Measurements from ENCODE around the gene EPB41L4A.

The EPB41L4A gene

GRCh38 chr5:112247960-112248359, 171.1 kb downstream of the EPB41L4A start:
- no peaks in the 10 kb centered on the region for H3K9me3 ChIP-seq (ENCODE audit: control insufficient read depth, low read length)
- no peak overlapping the region for H3K4me3 ChIP-seq (ENCODE audit: insufficient read depth in 1 of 2, low read depth in 1 of 2, low read length in 2 of 2)
- no peak overlapping the region for H4K8ac ChIP-seq (ENCODE audit: low read length)
- no peak overlapping the region for H2AK5ac ChIP-seq (ENCODE audit: low read length, severe bottlenecking)
- no peak overlapping the region for H2BK5ac ChIP-seq (ENCODE audit: low read depth, low read length, poor library complexity, severe bottlenecking)
- H3K23ac ChIP-seq (ENCODE audit: low read length in 2 of 2) = no peak overlapping the region
- H4K91ac ChIP-seq (ENCODE audit: low read length) = no peak overlapping the region
- H3K14ac ChIP-seq (ENCODE audit: low read length in 2 of 2) = no peak overlapping the region
- no peak overlapping the region for H2BK120ac ChIP-seq (ENCODE audit: low read depth, low read length)
- H2BK15ac ChIP-seq (ENCODE audit: low read depth, poor library complexity, severe bottlenecking) = no peak overlapping the region
- H3K27ac ChIP-seq (ENCODE audit: low read length, poor library complexity, severe bottlenecking) = no peak overlapping the region
- H3K4me1 ChIP-seq (ENCODE audit: control insufficient read depth, insufficient read depth, low read depth, low read length) = no peaks in the 10 kb centered on the region
- no peak overlapping the region for H2BK12ac ChIP-seq (ENCODE audit: low read length in 2 of 2)
- H3K36me3 ChIP-seq (ENCODE audit: control insufficient read depth in 1 of 2, insufficient read depth in 2 of 2, low read depth in 1 of 2, low read length in 2 of 2) = no peaks in the 10 kb centered on the region
- H3K4ac ChIP-seq (ENCODE audit: low read depth in 1 of 2, low read length in 2 of 2) = no peak overlapping the region
- no peak overlapping the region for H2AFZ ChIP-seq (ENCODE audit: low read depth, low read length)
- H3K79me1 ChIP-seq (replicated peaks; ENCODE audit: low read length, poor library complexity, severe bottlenecking) = no peaks in the 10 kb centered on the region
- H3K27me3 ChIP-seq (ENCODE audit: control insufficient read depth in 1 of 2, insufficient read depth in 1 of 2, low read length in 2 of 2) = no peaks in the 10 kb centered on the region
- no peak for DNase-seq
- no peak overlapping the region for H3K9ac ChIP-seq (ENCODE audit: low read length)
- no peak overlapping the region for H3K18ac ChIP-seq (ENCODE audit: low read depth in 1 of 2, low read length in 2 of 2)
- H3K4me2 ChIP-seq (ENCODE audit: low read length, poor library complexity, severe bottlenecking) = no peak overlapping the region

GRCh38 chr5:112245656-112246055, 173.4 kb downstream of the EPB41L4A start:
- Histone ChIP-seq H2AK5ac (ENCODE audit: low read length, severe bottlenecking) (no peak overlapping the region), H3K79me1 (replicated peaks; ENCODE audit: low read length, poor library complexity, severe bottlenecking) (no peaks in the 10 kb centered on the region), H4K91ac (ENCODE audit: low read length) (no peak overlapping the region), H3K4me3 (ENCODE audit: insufficient read depth in 1 of 2, low read depth in 1 of 2, low read length in 2 of 2) (no peak overlapping the region), H3K4me2 (ENCODE audit: low read length, poor library complexity, severe bottlenecking) (no peak overlapping the region), H3K14ac (ENCODE audit: low read length in 2 of 2) (no peak overlapping the region), H3K9me3 (ENCODE audit: control insufficient read depth, low read length) (no peaks in the 10 kb centered on the region), H3K4ac (ENCODE audit: low read depth in 1 of 2, low read length in 2 of 2) (no peak overlapping the region), H2BK5ac (ENCODE audit: low read depth, low read length, poor library complexity, severe bottlenecking) (no peak overlapping the region), H3K27ac (ENCODE audit: low read length, poor library complexity, severe bottlenecking) (no peak overlapping the region), H3K4me1 (ENCODE audit: control insufficient read depth, insufficient read depth, low read depth, low read length) (no peaks in the 10 kb centered on the region), H3K9ac (ENCODE audit: low read length) (no peak overlapping the region), H2AFZ (ENCODE audit: low read depth, low read length) (no peak overlapping the region), H4K8ac (ENCODE audit: low read length) (no peak overlapping the region), H2BK120ac (ENCODE audit: low read depth, low read length) (no peak overlapping the region), H3K18ac (ENCODE audit: low read depth in 1 of 2, low read length in 2 of 2) (no peak overlapping the region), H2BK15ac (ENCODE audit: low read depth, poor library complexity, severe bottlenecking) (no peak overlapping the region), H2BK12ac (ENCODE audit: low read length in 2 of 2) (no peak overlapping the region), H3K36me3 (ENCODE audit: control insufficient read depth in 1 of 2, insufficient read depth in 2 of 2, low read depth in 1 of 2, low read length in 2 of 2) (no peaks in the 10 kb centered on the region), H3K23ac (ENCODE audit: low read length in 2 of 2) (no peak overlapping the region), H3K27me3 (ENCODE audit: control insufficient read depth in 1 of 2, insufficient read depth in 1 of 2, low read length in 2 of 2) (no peaks in the 10 kb centered on the region)
- DNase-seq = no peak
- WGBS = 67% methylated on average over 5 of the region's 5 CpGs

- Histone ChIP-seq H2BK120ac (ENCODE audit: low read depth, low read length) (no peak overlapping the region), H3K14ac (ENCODE audit: low read length in 2 of 2) (no peak overlapping the region), H3K4me1 (ENCODE audit: control insufficient read depth, insufficient read depth, low read depth, low read length) (no peaks in the 10 kb centered on the region), H3K4me3 (ENCODE audit: insufficient read depth in 1 of 2, low read depth in 1 of 2, low read length in 2 of 2) (no peak overlapping the region), H3K9me3 (ENCODE audit: control insufficient read depth, low read length) (no peaks in the 10 kb centered on the region), H2BK15ac (ENCODE audit: low read depth, poor library complexity, severe bottlenecking) (no peak overlapping the region), H3K27ac (ENCODE audit: low read length, poor library complexity, severe bottlenecking) (no peak overlapping the region), H2AFZ (ENCODE audit: low read depth, low read length) (no peak overlapping the region), H2BK5ac (ENCODE audit: low read depth, low read length, poor library complexity, severe bottlenecking) (no peak overlapping the region), H3K4me2 (ENCODE audit: low read length, poor library complexity, severe bottlenecking) (no peak overlapping the region), H3K79me1 (replicated peaks; ENCODE audit: low read length, poor library complexity, severe bottlenecking) (no peaks in the 10 kb centered on the region), H3K23ac (ENCODE audit: low read length in 2 of 2) (no peak overlapping the region), H3K27me3 (ENCODE audit: control insufficient read depth in 1 of 2, insufficient read depth in 1 of 2, low read length in 2 of 2) (no peaks in the 10 kb centered on the region), H3K9ac (ENCODE audit: low read length) (no peak overlapping the region), H2BK12ac (ENCODE audit: low read length in 2 of 2) (no peak overlapping the region), H3K18ac (ENCODE audit: low read depth in 1 of 2, low read length in 2 of 2) (no peak overlapping the region), H2AK5ac (ENCODE audit: low read length, severe bottlenecking) (no peak overlapping the region), H3K4ac (ENCODE audit: low read depth in 1 of 2, low read length in 2 of 2) (no peak overlapping the region), H3K36me3 (ENCODE audit: control insufficient read depth in 1 of 2, insufficient read depth in 2 of 2, low read depth in 1 of 2, low read length in 2 of 2) (no peaks in the 10 kb centered on the region), H4K8ac (ENCODE audit: low read length) (no peak overlapping the region), H4K91ac (ENCODE audit: low read length) (no peak overlapping the region)
- 68% methylated on average over 3 of the region's 3 CpGs for WGBS
- DNase-seq = no peak
Measured at GRCh38 chr5:112239996-112240395, 179.1 kb downstream of the EPB41L4A start.

GRCh38 chr5:112238473-112238872, 180.6 kb downstream of the EPB41L4A start:
- H3K23ac ChIP-seq (ENCODE audit: low read length in 2 of 2) = no peak overlapping the region
- H2BK120ac ChIP-seq (ENCODE audit: low read depth, low read length) = no peak overlapping the region
- no peaks in the 10 kb centered on the region for H3K9me3 ChIP-seq (ENCODE audit: control insufficient read depth, low read length)
- no peak overlapping the region for H3K4ac ChIP-seq (ENCODE audit: low read depth in 1 of 2, low read length in 2 of 2)
- H2BK12ac ChIP-seq (ENCODE audit: low read length in 2 of 2) = no peak overlapping the region
- H2BK5ac ChIP-seq (ENCODE audit: low read depth, low read length, poor library complexity, severe bottlenecking) = no peak overlapping the region
- no peak for DNase-seq
- H2BK15ac ChIP-seq (ENCODE audit: low read depth, poor library complexity, severe bottlenecking) = no peak overlapping the region
- H3K36me3 ChIP-seq (ENCODE audit: control insufficient read depth in 1 of 2, insufficient read depth in 2 of 2, low read depth in 1 of 2, low read length in 2 of 2) = no peaks in the 10 kb centered on the region
- H4K91ac ChIP-seq (ENCODE audit: low read length) = no peak overlapping the region
- H3K27me3 ChIP-seq (ENCODE audit: control insufficient read depth in 1 of 2, insufficient read depth in 1 of 2, low read length in 2 of 2) = no peaks in the 10 kb centered on the region
- H3K18ac ChIP-seq (ENCODE audit: low read depth in 1 of 2, low read length in 2 of 2) = no peak overlapping the region
- H3K14ac ChIP-seq (ENCODE audit: low read length in 2 of 2) = no peak overlapping the region
- no peak overlapping the region for H3K9ac ChIP-seq (ENCODE audit: low read length)
- H3K4me3 ChIP-seq (ENCODE audit: insufficient read depth in 1 of 2, low read depth in 1 of 2, low read length in 2 of 2) = no peak overlapping the region
- H2AK5ac ChIP-seq (ENCODE audit: low read length, severe bottlenecking) = no peak overlapping the region
- H4K8ac ChIP-seq (ENCODE audit: low read length) = no peak overlapping the region
- H3K27ac ChIP-seq (ENCODE audit: low read length, poor library complexity, severe bottlenecking) = no peak overlapping the region
- no peak overlapping the region for H2AFZ ChIP-seq (ENCODE audit: low read depth, low read length)
- H3K4me1 ChIP-seq (ENCODE audit: control insufficient read depth, insufficient read depth, low read depth, low read length) = no peaks in the 10 kb centered on the region
- H3K4me2 ChIP-seq (ENCODE audit: low read length, poor library complexity, severe bottlenecking) = no peak overlapping the region
- no peaks in the 10 kb centered on the region for H3K79me1 ChIP-seq (replicated peaks; ENCODE audit: low read length, poor library complexity, severe bottlenecking)

All from mesenchymal stem cell (in vitro differentiated cells and primary cell).